DND-41 (cell line): ENCODE measurements around the gene FARP1.

Experiments
- ATAC-seq: fragments of 200-7000 bp; cut with Tn5 transposase; 3 replicates; pipeline ENCODE4 v1.9.1; 2021; ENCODE audit warnings: low read depth; ENCODE audit not compliant: insufficient read depth
- DNase-seq: peaks from one replicate; pipeline ENCODE4 v3.0.0-alpha.2; 2020
- H2AFZ ChIP-seq: 2 replicates; pipeline ENCODE4 v1.6.0; 2012; ENCODE audit warnings: low read depth, low read length
- H3K27ac ChIP-seq: 2 replicates; pipeline ENCODE4 v1.5.1; 2012; ENCODE audit warnings: low read length, inconsistent platforms
- H3K27me3 ChIP-seq: fragments of 200-600 bp; sonication (generic); 2 replicates; pipeline ENCODE4 v1.6.0; 2012; ENCODE audit warnings: low read length, mild to moderate bottlenecking, inconsistent platforms; ENCODE audit not compliant: insufficient read depth, poor library complexity
- H3K36me3 ChIP-seq: 2 replicates; pipeline ENCODE4 v1.5.1; 2012; ENCODE audit warnings: low read length, inconsistent platforms; ENCODE audit not compliant: insufficient read depth
- H3K4me1 ChIP-seq: 2 replicates; pipeline ENCODE4 v1.5.1; 2012; ENCODE audit warnings: mild to moderate bottlenecking, low read length; ENCODE audit not compliant: insufficient read depth
- H3K4me2 ChIP-seq: 2 replicates; pipeline ENCODE4 v1.6.0; 2012; ENCODE audit warnings: mild to moderate bottlenecking, moderate library complexity, low read length, inconsistent platforms; ENCODE audit not compliant: insufficient read depth
- H3K4me3 ChIP-seq, 2 experiments: fragments of 200-600 bp in 1 of 2; shearing (Covaris generic) in 1 of 2; 2 replicates each; pipeline ENCODE4 v1.5.1; 2012 to 2016; ENCODE audit warnings: inconsistent platforms in 2 of 2, low read length in 2 of 2, mild to moderate bottlenecking in 2 of 2, low read depth in 1 of 2, moderate library complexity in 1 of 2
- H3K79me2 ChIP-seq: 2 replicates; pipeline ENCODE4 v1.6.0; 2012; ENCODE audit warnings: low read length, inconsistent platforms; ENCODE audit not compliant: insufficient read depth
- H3K9ac ChIP-seq: 2 replicates; pipeline ENCODE4 v1.6.0; 2012; ENCODE audit warnings: low read depth, mild to moderate bottlenecking, inconsistent platforms, low read length, moderate library complexity
- H3K9me3 ChIP-seq: 2 replicates; pipeline ENCODE4 v1.5.1; 2012; ENCODE audit warnings: low read length, moderate library complexity, mild to moderate bottlenecking, inconsistent platforms; ENCODE audit not compliant: insufficient read depth, severe bottlenecking
- H4K20me1 ChIP-seq: 2 replicates; pipeline ENCODE4 v1.6.0; 2012; ENCODE audit warnings: low read length; ENCODE audit not compliant: insufficient read depth
- CTCF ChIP-seq: IDR thresholded peaks from 2 replicates; pipeline ENCODE4 v1.5.1; 2012; ENCODE audit warnings: borderline replicate concordance, low read length, moderate library complexity, mild to moderate bottlenecking; ENCODE audit not compliant: poor library complexity, severe bottlenecking; ENCODE audit errors: extremely low read depth
- EZH2 ChIP-seq: IDR thresholded peaks from 3 replicates; pipeline ENCODE4 v1.6.1; 2012; ENCODE audit warnings: borderline replicate concordance, low read depth, mild to moderate bottlenecking, moderate library complexity, low read length, inconsistent platforms; ENCODE audit not compliant: severe bottlenecking

The FARP1 gene

GRCh38 chr13:98123176-98123575 is 19.7 kb upstream of the FARP1 start:
- Histone ChIP-seq H3K27ac (no peak overlapping the region), H3K9ac (no peak overlapping the region), H4K20me1 (no peaks in the 10 kb centered on the region), H3K4me1 (no peaks in the 10 kb centered on the region), H3K79me2 (no peaks in the 10 kb centered on the region), H3K36me3 (no peaks in the 10 kb centered on the region), H3K9me3 (no peaks in the 10 kb centered on the region), H2AFZ (no peak overlapping the region), H3K4me2 (no peak overlapping the region), H3K4me3 (no peak overlapping the region), H3K27me3 (no peaks in the 10 kb centered on the region)
- TF ChIP-seq EZH2 (no peak), CTCF (no peak)
- ATAC-seq, result no peak
- DNase-seq, result no peak

GRCh38 chr13:98129059-98129746 is 13.7 kb upstream of the FARP1 start:
- ATAC-seq, result no peak
- no peak for TF ChIP-seq EZH2
- Histone ChIP-seq H2AFZ (no peak overlapping the region), H3K4me3 (no peak overlapping the region), H3K27me3 (peaks cover 3% of the 10 kb centered on the region), H3K4me1 (no peaks in the 10 kb centered on the region), H4K20me1 (no peaks in the 10 kb centered on the region), H3K27ac (no peak overlapping the region), H3K36me3 (no peaks in the 10 kb centered on the region), H3K9me3 (no peaks in the 10 kb centered on the region), H3K9ac (no peak overlapping the region), H3K4me2 (no peak overlapping the region), H3K79me2 (no peaks in the 10 kb centered on the region)
- DNase-seq, result no peak

GRCh38 chr13:98133946-98134345 is 8.9 kb upstream of the FARP1 start:
- Histone ChIP-seq H3K4me2 (no peak overlapping the region), H3K79me2 (no peaks in the 10 kb centered on the region), H3K36me3 (no peaks in the 10 kb centered on the region), H2AFZ (no peak overlapping the region), H3K4me1 (no peaks in the 10 kb centered on the region), H3K27me3 (peaks cover 6% of the 10 kb centered on the region), H3K9me3 (no peaks in the 10 kb centered on the region), H3K27ac (no peak overlapping the region), H3K4me3 (no peak overlapping the region), H3K9ac (no peak overlapping the region), H4K20me1 (no peaks in the 10 kb centered on the region)
- DNase-seq (no peak), ATAC-seq (no peak)
- TF ChIP-seq CTCF, result no peak
- no peak for TF ChIP-seq EZH2

- TF ChIP-seq EZH2 (no peak), CTCF (no peak)
- H3K9ac ChIP-seq, result no peak overlapping the region
- no peak overlapping the region for H3K27ac ChIP-seq
Measured at GRCh38 chr13:98134901-98135300, 8.0 kb upstream of the FARP1 start.

More at GRCh38 chr13:98134901-98135300, 8.0 kb upstream of the FARP1 start:
- Histone ChIP-seq H3K4me1 (no peaks in the 10 kb centered on the region), H4K20me1 (no peaks in the 10 kb centered on the region), H3K27me3 (peaks cover 6% of the 10 kb centered on the region), H3K4me3 (no peak overlapping the region), H2AFZ (no peak overlapping the region), H3K36me3 (no peaks in the 10 kb centered on the region), H3K79me2 (no peaks in the 10 kb centered on the region), H3K4me2 (no peak overlapping the region), H3K9me3 (no peaks in the 10 kb centered on the region)
- ATAC-seq, result no peak
- no peak for DNase-seq
